Hepatocyte (in vitro differentiated cells): Measurements from ENCODE around the gene FLCN.

Experiments used
- EZH2 ChIP-seq: fragments of 200-600 bp; sonication (generic); IDR thresholded peaks from 2 replicates; pipeline ENCODE4 v1.6.1; 2016; ENCODE audit warnings: antibody characterized with exemption, mild to moderate bottlenecking, borderline replicate concordance
- TF ChIP-seq, protein P1 (sequence below): fragments of 200-600 bp; sonication (generic); IDR thresholded peaks from 2 replicates; pipeline ENCODE4 v1.5.1; 2016; ENCODE audit warnings: antibody characterized with exemption, mild to moderate bottlenecking; ENCODE audit not compliant: poor library complexity

DNA sequence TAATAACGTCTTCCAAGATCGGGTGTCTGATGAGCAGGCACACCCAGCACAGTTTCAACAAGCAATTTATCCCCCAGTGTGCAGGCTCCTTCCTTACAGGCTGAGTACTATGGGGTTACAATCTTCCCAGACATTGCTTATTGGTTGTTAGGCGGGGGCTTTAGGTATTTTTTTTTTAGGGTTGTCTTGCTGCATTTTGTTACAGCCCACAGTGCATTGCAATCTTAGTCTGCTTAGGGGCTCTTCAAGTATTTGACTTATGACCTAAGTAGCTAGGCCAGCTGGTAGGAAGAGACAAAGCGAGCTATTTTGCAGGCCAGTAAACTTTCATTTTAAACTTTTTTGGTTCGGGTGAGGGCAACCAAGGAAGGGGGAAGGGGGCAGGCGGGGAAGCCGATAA lies 36.7 kb downstream of the FLCN start:
- TF ChIP-seq, protein P1, sequence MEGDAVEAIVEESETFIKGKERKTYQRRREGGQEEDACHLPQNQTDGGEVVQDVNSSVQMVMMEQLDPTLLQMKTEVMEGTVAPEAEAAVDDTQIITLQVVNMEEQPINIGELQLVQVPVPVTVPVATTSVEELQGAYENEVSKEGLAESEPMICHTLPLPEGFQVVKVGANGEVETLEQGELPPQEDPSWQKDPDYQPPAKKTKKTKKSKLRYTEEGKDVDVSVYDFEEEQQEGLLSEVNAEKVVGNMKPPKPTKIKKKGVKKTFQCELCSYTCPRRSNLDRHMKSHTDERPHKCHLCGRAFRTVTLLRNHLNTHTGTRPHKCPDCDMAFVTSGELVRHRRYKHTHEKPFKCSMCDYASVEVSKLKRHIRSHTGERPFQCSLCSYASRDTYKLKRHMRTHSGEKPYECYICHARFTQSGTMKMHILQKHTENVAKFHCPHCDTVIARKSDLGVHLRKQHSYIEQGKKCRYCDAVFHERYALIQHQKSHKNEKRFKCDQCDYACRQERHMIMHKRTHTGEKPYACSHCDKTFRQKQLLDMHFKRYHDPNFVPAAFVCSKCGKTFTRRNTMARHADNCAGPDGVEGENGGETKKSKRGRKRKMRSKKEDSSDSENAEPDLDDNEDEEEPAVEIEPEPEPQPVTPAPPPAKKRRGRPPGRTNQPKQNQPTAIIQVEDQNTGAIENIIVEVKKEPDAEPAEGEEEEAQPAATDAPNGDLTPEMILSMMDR, result no peak
- TF ChIP-seq EZH2, result no peak
